RWPE1 (cell line): ENCODE measurements around the gene ACSM3.

ENCODE experiments used
- CTCF ChIA-PET: fragments of 350-600 bp; sonication (Branson Sonifier 250); formaldehyde crosslinking; extraction: SDS; loops from one replicate; lab custom pipeline; 2021; lab: Yijun Ruan, JAX
- POLR2A ChIA-PET: fragments of 400-600 bp; formaldehyde crosslinking; extraction: SDS; loops from one replicate; lab custom pipeline; 2020; ENCODE audit warnings: antibody characterized with exemption; ENCODE audit not compliant: low non-redundant PET; lab: Yijun Ruan, JAX
- DNase-seq: peaks from one replicate; pipeline ENCODE4 v3.0.0; 2012; ENCODE audit warnings: low spot score
- H3K27ac ChIP-seq: fragments of 450-650 bp; 2 replicates; pipeline ENCODE4 v1.5.1; 2017
- CTCF ChIP-seq: fragments of 450-650 bp; conservative IDR thresholded peaks from 2 replicates; pipeline ENCODE4 v1.5.1; 2017; ENCODE audit warnings: low read depth, mild to moderate bottlenecking

The ACSM3 gene

GRCh38 chr16:20765732-20766131 is 1.9 kb downstream of the ACSM3 start:
- no peak overlapping the region for H3K27ac ChIP-seq
- no peak for DNase-seq
- ChIA-PET POLR2A (no interaction called here), CTCF (interaction anchor here (0.6 kb wide), 1 partner anchor 163 kb away, joined by 4 read pairs; no protein-coding TSS in a partner anchor)
- TF ChIP-seq CTCF, result no peak

DNA sequence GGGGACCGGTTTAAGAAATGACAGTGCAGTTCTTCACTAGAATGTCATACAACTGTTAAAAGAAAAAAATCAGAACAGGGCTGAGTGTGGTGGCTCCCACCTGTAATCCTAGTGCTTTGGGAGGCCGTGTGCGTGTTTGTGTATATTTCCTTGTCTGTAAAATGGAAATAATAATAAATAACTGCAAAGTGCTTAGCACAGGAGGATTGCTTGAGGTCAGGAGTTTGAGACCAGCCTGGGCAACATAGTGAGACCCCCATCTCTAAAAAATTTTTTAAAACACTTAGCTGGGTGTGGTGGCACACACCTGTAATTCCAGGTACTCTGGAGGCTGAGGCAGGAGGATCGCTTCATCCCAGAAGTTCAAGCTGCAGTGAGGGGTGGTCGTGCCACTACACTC is 2.5 kb downstream of the ACSM3 start:
- DNase-seq, result no peak
- CTCF ChIA-PET, result interaction anchor here (0.5 to 0.6 kb wide), 2 partner anchors 164 to 1274 kb away, joined by 3 to 4 read pairs; no protein-coding TSS in a partner anchor
- POLR2A ChIA-PET, result no interaction called here
- no peak overlapping the region for H3K27ac ChIP-seq
- TF ChIP-seq CTCF, result no peak

GRCh38 chr16:20767577-20767976 is 3.8 kb downstream of the ACSM3 start:
- POLR2A ChIA-PET, result no interaction called here
- DNase-seq, result no peak
- H3K27ac ChIP-seq, result no peak overlapping the region
- no peak for TF ChIP-seq CTCF
- CTCF ChIA-PET, result no interaction called here

GRCh38 chr16:20768121-20768520 is 4.3 kb downstream of the ACSM3 start:
- TF ChIP-seq CTCF, result no peak
- no peak overlapping the region for H3K27ac ChIP-seq
- POLR2A ChIA-PET, result no interaction called here
- CTCF ChIA-PET, result no interaction called here
- peak; percentile 10 for DNase-seq

- no peak overlapping the region for H3K27ac ChIP-seq
- ChIA-PET POLR2A (no interaction called here), CTCF (no interaction called here)
- no peak for TF ChIP-seq CTCF
- DNase-seq, result no peak
Observed at GRCh38 chr16:20768818-20769217, 5.0 kb downstream of the ACSM3 start.

DNA sequence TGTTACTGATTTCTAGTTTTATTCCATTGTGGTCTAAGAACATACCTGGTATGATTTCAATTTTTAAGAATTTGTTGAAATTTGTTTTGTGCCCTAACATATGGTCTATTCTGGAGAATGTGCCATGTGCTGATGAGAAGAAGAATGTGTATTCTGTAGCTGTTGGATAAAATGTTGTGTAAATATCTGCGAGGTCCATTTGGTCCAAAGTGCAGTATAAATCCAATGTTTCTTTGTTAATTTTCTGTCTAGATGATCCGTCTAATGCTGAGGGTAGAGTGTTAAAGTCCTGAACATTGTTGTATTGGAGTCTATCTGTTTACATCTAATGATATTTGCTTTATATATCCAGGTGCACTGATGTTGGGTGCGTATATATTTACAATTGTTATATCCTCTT is 9.9 kb downstream of the ACSM3 start:
- no peak for TF ChIP-seq CTCF
- H3K27ac ChIP-seq, result no peak overlapping the region
- POLR2A ChIA-PET, result interaction anchor here (0.6 kb wide), 1 partner anchor 10 kb away, joined by 3 read pairs; no protein-coding TSS in a partner anchor
- DNase-seq, result no peak
- CTCF ChIA-PET, result interaction anchor here (0.6 to 0.9 kb wide), 2 partner anchors 12 to 61 kb away, joined by 3 to 4 read pairs; no protein-coding TSS in a partner anchor
